ENCODE measurements around the gene VDAC1. TPM values are rescaled to one million over a fixed set of nuclear protein-coding genes. Genes with fewer than 3 reads are reported as not detected.
A peak's percentile ranks its signal among the peaks of the same experiment; 100 is the strongest.

Gene VDAC1
- total and polyA plus RNA-seq, 10 of the 15 experiments (the other 5 are each of a cell fraction or from before 2014, with no cell fraction given), result 245 to 488 (median 349) TPM

DNA sequence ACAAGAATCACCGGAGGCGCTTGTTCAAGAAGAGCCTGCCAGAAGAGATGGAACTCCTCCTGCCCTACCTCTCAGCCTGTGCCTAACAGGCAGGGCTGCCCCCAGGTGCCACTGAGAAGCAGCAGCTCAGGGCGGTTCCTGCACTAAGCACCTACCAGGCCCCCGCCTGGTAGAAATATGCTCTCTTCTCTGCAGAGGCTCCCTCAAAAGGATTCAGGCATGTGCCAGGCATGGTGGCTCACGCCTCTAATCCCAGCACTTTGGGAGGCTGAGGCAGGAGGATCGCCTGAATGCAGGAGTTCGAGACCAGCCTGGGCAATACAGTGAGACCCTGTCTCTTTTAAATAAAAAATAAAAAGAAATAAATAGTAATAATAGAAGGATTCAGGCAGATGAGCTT is 6.0 kb downstream of the VDAC1 start:
- H3K79me2 ChIP-seq (ENCODE audit: control insufficient read depth, insufficient read depth, low read length), result peaks cover 99% of the 10 kb centered on the region
- no peak overlapping the region for H3K27ac ChIP-seq (ENCODE audit: control insufficient read depth, insufficient read depth)
- ChIA-PET RAD21 (ENCODE audit: unreplicated experiment) (interaction anchor here (1.0 kb wide), 1 partner anchor 163 kb away, joined by 3 read pairs; no protein-coding TSS in a partner anchor), SMC1A (ENCODE audit: uncharacterized antibody, unreplicated experiment) (interaction anchor here (2.1 kb wide), 1 partner anchor 13 kb away, joined by 5 read pairs; no protein-coding TSS in a partner anchor), CTCF (interaction anchor here (0.9 to 9.8 kb wide), 6 partner anchors 16 to 575 kb away, joined by 3 to 179 read pairs (median 6); no protein-coding TSS in a partner anchor), POLR2A (interaction anchor here (0.9 to 1.0 kb wide), 3 partner anchors 9 to 42 kb away, joined by 4 to 5 read pairs (median 4); no protein-coding TSS in a partner anchor)
- ATAC-seq, result 0 out of 3 replicates have a peak, but pooled peaks have one; percentile 5
- no peaks in the 10 kb centered on the region for H3K9me3 ChIP-seq (replicated peaks; ENCODE audit: control insufficient read depth, insufficient read depth, low read length)
- no peaks in the 10 kb centered on the region for H3K27me3 ChIP-seq (replicated peaks in 1 of 2; ENCODE audit: control insufficient read depth in 2 of 2, insufficient read depth in 2 of 2, low read length in 1 of 2)
- H3K4me2 ChIP-seq (ENCODE audit: control insufficient read depth, insufficient read depth), result no peak overlapping the region
- H2AFZ ChIP-seq (ENCODE audit: control insufficient read depth, low read depth, low read length), result no peak overlapping the region
- 88% methylated on average over 7 of the region's 7 CpGs for WGBS (ENCODE audit: insufficient coverage, insufficient replicate concordance, low lambda C conversion rate, missing lambda C conversion rate)
- H3K9ac ChIP-seq (ENCODE audit: control insufficient read depth, insufficient read depth, low read length), result no peak overlapping the region
- BruUV-seq (replicated peaks), result no TSS peak
- H3K4me3 ChIP-seq, result no peak overlapping the region
- peaks cover 7 to 14% of the 10 kb centered on the region in 2 experiments; a peak in 3 of 4 replicates for H3K36me3 ChIP-seq (ENCODE audit: control insufficient read depth in 2 of 2, insufficient read depth in 2 of 2, low read length in 1 of 2)
- no peak for DNase-seq (ENCODE audit: low read depth, low spot score)
- no peak for FAIRE-seq
- TF ChIP-seq NR2C2 (IDR thresholded peaks at IDR 0.05; ENCODE audit: borderline replicate concordance, control insufficient read depth, insufficient read length, low read depth), result no peak
- no peak for TF ChIP-seq CHD1 (IDR thresholded peaks at IDR 0.05; ENCODE audit: low read depth, low read length)
- TF ChIP-seq CHD4 (IDR thresholded peaks at IDR 0.05), result no peak
- no peak for TF ChIP-seq KAT2A (conservative IDR thresholded peaks at IDR 0.05; ENCODE audit: control insufficient read depth, low read depth, low read length)
- intact Hi-C loops (cut with micrococcal nuclease; ENCODE audit: unreplicated experiment) (no loop called here), in situ Hi-C loops (cut with MboI) (no loop called here)
- peaks cover 29% of the 10 kb centered on the region for H3K4me1 ChIP-seq (ENCODE audit: control insufficient read depth, insufficient read depth, low read length)
- H4K20me1 ChIP-seq (ENCODE audit: control insufficient read depth, insufficient read depth), result peaks cover 47% of the 10 kb centered on the region

- POLR2A ChIA-PET, result interaction anchor here (0.8 to 1.0 kb wide), 5 partner anchors 21 to 56 kb away, joined by 3 to 4 read pairs (median 4); no protein-coding TSS in a partner anchor
- BruUV-seq (replicated peaks), result no TSS peak
- TF ChIP-seq, protein P1, sequence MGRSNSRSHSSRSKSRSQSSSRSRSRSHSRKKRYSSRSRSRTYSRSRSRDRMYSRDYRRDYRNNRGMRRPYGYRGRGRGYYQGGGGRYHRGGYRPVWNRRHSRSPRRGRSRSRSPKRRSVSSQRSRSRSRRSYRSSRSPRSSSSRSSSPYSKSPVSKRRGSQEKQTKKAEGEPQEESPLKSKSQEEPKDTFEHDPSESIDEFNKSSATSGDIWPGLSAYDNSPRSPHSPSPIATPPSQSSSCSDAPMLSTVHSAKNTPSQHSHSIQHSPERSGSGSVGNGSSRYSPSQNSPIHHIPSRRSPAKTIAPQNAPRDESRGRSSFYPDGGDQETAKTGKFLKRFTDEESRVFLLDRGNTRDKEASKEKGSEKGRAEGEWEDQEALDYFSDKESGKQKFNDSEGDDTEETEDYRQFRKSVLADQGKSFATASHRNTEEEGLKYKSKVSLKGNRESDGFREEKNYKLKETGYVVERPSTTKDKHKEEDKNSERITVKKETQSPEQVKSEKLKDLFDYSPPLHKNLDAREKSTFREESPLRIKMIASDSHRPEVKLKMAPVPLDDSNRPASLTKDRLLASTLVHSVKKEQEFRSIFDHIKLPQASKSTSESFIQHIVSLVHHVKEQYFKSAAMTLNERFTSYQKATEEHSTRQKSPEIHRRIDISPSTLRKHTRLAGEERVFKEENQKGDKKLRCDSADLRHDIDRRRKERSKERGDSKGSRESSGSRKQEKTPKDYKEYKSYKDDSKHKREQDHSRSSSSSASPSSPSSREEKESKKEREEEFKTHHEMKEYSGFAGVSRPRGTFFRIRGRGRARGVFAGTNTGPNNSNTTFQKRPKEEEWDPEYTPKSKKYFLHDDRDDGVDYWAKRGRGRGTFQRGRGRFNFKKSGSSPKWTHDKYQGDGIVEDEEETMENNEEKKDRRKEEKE (IDR thresholded peaks at IDR 0.05), result no peak
- no peak for TF ChIP-seq NR2C1 (IDR thresholded peaks at IDR 0.05)
- TF ChIP-seq BACH1 (IDR thresholded peaks at IDR 0.05; ENCODE audit: borderline replicate concordance), result no peak
- TF ChIP-seq JUND (IDR thresholded peaks at IDR 0.05; ENCODE audit: low read depth, low read length), result no peak
- no peak for TF ChIP-seq BMI1 (IDR thresholded peaks at IDR 0.05; ENCODE audit: borderline replicate concordance)
- no peak for TF ChIP-seq EP300 (IDR thresholded peaks at IDR 0.05; ENCODE audit: borderline replicate concordance in 1 of 2, control insufficient read depth in 1 of 2, low read depth in 2 of 2, low read length in 2 of 2)
- no peak for TF ChIP-seq MTA2 (IDR thresholded peaks at IDR 0.05; ENCODE audit: low read depth)
- TF ChIP-seq ZNF622 (IDR thresholded peaks at IDR 0.05), result no peak
- TF ChIP-seq, protein P2, sequence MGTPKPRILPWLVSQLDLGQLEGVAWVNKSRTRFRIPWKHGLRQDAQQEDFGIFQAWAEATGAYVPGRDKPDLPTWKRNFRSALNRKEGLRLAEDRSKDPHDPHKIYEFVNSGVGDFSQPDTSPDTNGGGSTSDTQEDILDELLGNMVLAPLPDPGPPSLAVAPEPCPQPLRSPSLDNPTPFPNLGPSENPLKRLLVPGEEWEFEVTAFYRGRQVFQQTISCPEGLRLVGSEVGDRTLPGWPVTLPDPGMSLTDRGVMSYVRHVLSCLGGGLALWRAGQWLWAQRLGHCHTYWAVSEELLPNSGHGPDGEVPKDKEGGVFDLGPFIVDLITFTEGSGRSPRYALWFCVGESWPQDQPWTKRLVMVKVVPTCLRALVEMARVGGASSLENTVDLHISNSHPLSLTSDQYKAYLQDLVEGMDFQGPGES (IDR thresholded peaks at IDR 0.05), result no peak
- no peak for TF ChIP-seq ZSCAN29 (IDR thresholded peaks at IDR 0.05)
Observed at GRCh38 chr5:133998042-133998441, 6.7 kb downstream of the VDAC1 start.

More at GRCh38 chr5:133998042-133998441, 6.7 kb downstream of the VDAC1 start:
- WGBS (ENCODE audit: insufficient coverage, insufficient replicate concordance, low lambda C conversion rate, missing lambda C conversion rate), result 76% methylated on average over 6 of the region's 6 CpGs
- SMC1A ChIA-PET (ENCODE audit: uncharacterized antibody, unreplicated experiment), result interaction anchor here (0.6 to 2.9 kb wide), 6 partner anchors 13 to 806 kb away, joined by 3 to 16 read pairs (median 4); no protein-coding TSS in a partner anchor
- CTCF ChIA-PET, result interaction anchor here (0.6 to 9.8 kb wide), 12 partner anchors 16 to 1136 kb away, joined by 3 to 179 read pairs (median 6); no protein-coding TSS in a partner anchor
- no peak for DNase-seq (ENCODE audit: low read depth, low spot score)
- Histone ChIP-seq H3K9ac (ENCODE audit: control insufficient read depth, insufficient read depth, low read length) (no peak overlapping the region), H2AFZ (ENCODE audit: control insufficient read depth, low read depth, low read length) (no peak overlapping the region), H3K27ac (ENCODE audit: control insufficient read depth, insufficient read depth) (no peak overlapping the region), H3K79me2 (ENCODE audit: control insufficient read depth, insufficient read depth, low read length) (peaks cover 99% of the 10 kb centered on the region), H3K27me3 (replicated peaks in 1 of 2; ENCODE audit: control insufficient read depth in 2 of 2, insufficient read depth in 2 of 2, low read length in 1 of 2) (no peaks in the 10 kb centered on the region), H3K9me3 (replicated peaks; ENCODE audit: control insufficient read depth, insufficient read depth, low read length) (no peaks in the 10 kb centered on the region), H4K20me1 (ENCODE audit: control insufficient read depth, insufficient read depth) (peaks cover 50% of the 10 kb centered on the region), H3K4me1 (ENCODE audit: control insufficient read depth, insufficient read depth, low read length) (peaks cover 29% of the 10 kb centered on the region), H3K4me2 (ENCODE audit: control insufficient read depth, insufficient read depth) (no peak overlapping the region), H3K36me3 (ENCODE audit: control insufficient read depth in 2 of 2, insufficient read depth in 2 of 2, low read length in 1 of 2) (peaks cover 7 to 14% of the 10 kb centered on the region in 2 experiments; a peak in 3 of 4 replicates), H3K4me3 (no peak overlapping the region)
- RAD21 ChIA-PET (ENCODE audit: unreplicated experiment), result no interaction called here
- in situ Hi-C loops (cut with MboI) (no loop called here), intact Hi-C loops (cut with micrococcal nuclease; ENCODE audit: unreplicated experiment) (no loop called here)
- no peak for FAIRE-seq
- ATAC-seq, result no peak
